Activated CD8-positive, alpha-beta T cell treated with anti-CD3 and anti-CD28 coated beads for 36 hours (primary cell): ENCODE data around the gene TGFB1. TPM values are rescaled to one million over a fixed set of nuclear protein-coding genes. Genes with fewer than 3 reads are reported as not detected.
A peak's percentile ranks its signal among the peaks of the same experiment; 100 is the strongest.

Experiments
- ATAC-seq: fragments of 200-7000 bp; cut with Tn5 transposase; one replicate; pipeline ENCODE4 v1.10.0; 2021; ENCODE audit warnings: mild to moderate bottlenecking, moderate library complexity
- CTCF ChIA-PET: fragments of 350-600 bp; sonication (Branson Sonifier 250); formaldehyde crosslinking; loops from one replicate; lab custom pipeline; 2021; ENCODE audit warnings: antibody characterized with exemption; lab: Charles Lee
- POLR2A ChIA-PET: fragments of 350-600 bp; sonication (Branson Sonifier 250); formaldehyde crosslinking; loops from one replicate; lab custom pipeline; 2021; ENCODE audit warnings: antibody characterized with exemption; lab: Charles Lee
- DNase-seq: peaks from one replicate; pipeline ENCODE4 v3.0.0-alpha.2; 2020
- H3K27ac Mint-ChIP-seq: one replicate; pipeline ENCODE4 v1.8.0; 2021; ENCODE audit warnings: mild to moderate bottlenecking, mixed read lengths
- H3K27me3 Mint-ChIP-seq: one replicate; pipeline ENCODE4 v1.8.0; 2021; ENCODE audit warnings: mixed read lengths
- H3K36me3 Mint-ChIP-seq: one replicate; pipeline ENCODE4 v1.8.0; 2021; ENCODE audit warnings: low read depth, mixed read lengths
- H3K4me1 Mint-ChIP-seq: one replicate; pipeline ENCODE4 v1.8.0; 2021; ENCODE audit warnings: low read depth, mixed read lengths
- H3K4me3 Mint-ChIP-seq: one replicate; pipeline ENCODE4 v1.8.0; 2021; ENCODE audit warnings: mild to moderate bottlenecking, moderate library complexity, mixed read lengths
- H3K9me3 Mint-ChIP-seq: one replicate; pipeline ENCODE4 v1.8.0; 2021; ENCODE audit warnings: mixed read lengths
- CTCF ChIP-seq: fragments of 200-600 bp; IDR thresholded peaks from one replicate; pipeline ENCODE4 v1.8.0; 2022; ENCODE audit warnings: antibody characterized with exemption, mild to moderate bottlenecking
- intact Hi-C: fragments of 100-400 bp; cut with micrococcal nuclease; formaldehyde crosslinking; loops from one replicate; pipeline ENCODE4 v1.10.0; 2022
- total RNA-seq, 2 experiments: library from RNA; stranded (reverse); gene quantifications; one replicate each; pipeline ENCODE4 v1.2.3, GENCODE V29; 2021

Gene TGFB1
- total RNA-seq, 2 experiments from 2014 or later = 112 to 123 TPM

DNA sequence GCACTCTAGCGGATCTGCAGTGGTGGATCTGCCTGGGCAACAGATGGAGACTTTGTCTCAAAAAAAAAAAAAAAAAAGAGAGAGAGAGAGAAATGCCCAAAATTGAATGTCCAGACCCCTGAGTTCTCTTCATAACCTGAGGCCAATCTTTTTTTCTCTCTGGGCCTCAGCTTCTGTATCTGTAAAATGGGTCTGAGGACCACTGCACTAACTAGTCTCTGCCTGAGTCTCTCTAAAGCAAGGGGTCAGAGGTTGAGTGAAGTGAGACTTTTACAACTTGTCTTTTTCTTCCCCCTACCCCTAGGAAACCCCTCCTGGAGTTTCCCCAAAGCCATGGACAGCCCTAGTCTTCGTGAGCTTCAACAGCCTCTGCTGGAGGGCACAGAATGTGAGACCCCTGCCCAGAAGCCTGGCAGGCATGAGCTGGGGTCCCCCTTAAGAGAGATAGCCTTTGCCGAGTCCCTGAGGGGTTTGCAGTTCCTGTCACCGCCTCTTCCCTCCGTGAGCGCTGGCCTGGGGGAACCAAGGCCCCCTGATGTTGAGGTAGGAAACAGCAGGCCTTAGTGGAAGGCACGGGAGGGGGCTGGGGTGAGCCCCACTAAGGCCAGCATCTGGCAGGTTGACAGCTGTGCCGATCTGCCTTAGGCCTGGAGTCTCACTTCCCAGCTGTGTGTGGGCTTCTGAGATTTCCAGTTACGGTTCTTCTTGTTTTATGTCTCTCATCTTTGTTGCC lies 24.4 kb upstream of the TGFB1 start:
- peak; percentile 59 for DNase-seq
- Mint-ChIP-seq H3K27ac (no peak overlapping the region), H3K9me3 (no peaks in the 10 kb centered on the region), H3K36me3 (peaks cover 2% of the 10 kb centered on the region), H3K27me3 (no peaks in the 10 kb centered on the region), H3K4me1 (peaks cover 22% of the 10 kb centered on the region), H3K4me3 (no peak overlapping the region)
- peak; percentile 88 for ATAC-seq
- TF ChIP-seq CTCF = peak; percentile 42
- POLR2A ChIA-PET = interaction anchor here (1.5 to 3.2 kb wide), 2 partner anchors 9 to 36 kb away, joined by 3 to 11 read pairs; no protein-coding TSS in a partner anchor
- intact Hi-C loops = no loop called here
- CTCF ChIA-PET = interaction anchor here (0.6 to 1.2 kb wide), 3 partner anchors 8 to 186 kb away, joined by 3 to 7 read pairs (median 3); no protein-coding TSS in a partner anchor

DNA sequence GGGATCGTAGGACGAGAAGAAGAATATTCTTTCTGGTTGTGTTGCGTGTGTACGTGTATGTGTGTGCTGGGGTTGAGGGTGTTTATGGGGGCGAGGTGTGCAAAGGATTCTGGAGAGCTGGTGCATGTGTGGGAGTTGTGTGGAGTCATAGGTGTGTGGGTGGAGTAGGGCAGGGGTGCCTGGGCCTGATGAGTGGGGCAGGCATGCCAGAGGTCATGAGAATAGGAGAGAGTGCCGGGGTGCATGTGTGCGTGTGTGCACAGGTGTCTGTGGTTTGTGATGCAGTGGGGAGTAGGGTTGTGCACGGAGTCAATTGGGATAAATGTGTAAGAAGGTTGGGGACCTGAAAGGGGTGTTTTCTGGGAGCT lies 23.3 kb upstream of the TGFB1 start:
- Mint-ChIP-seq H3K4me1 (peaks cover 22% of the 10 kb centered on the region), H3K36me3 (peaks cover 2% of the 10 kb centered on the region), H3K4me3 (peak overlapping the region; percentile 60), H3K27ac (peak overlapping the region; percentile 20), H3K27me3 (no peaks in the 10 kb centered on the region), H3K9me3 (no peaks in the 10 kb centered on the region)
- intact Hi-C loops = no loop called here
- CTCF ChIA-PET = interaction anchor here (1.1 kb wide), 1 partner anchor 13 kb away, joined by 4 read pairs; the partner anchor contains the start of gene B9D2
- ATAC-seq (peak; percentile 57), DNase-seq (peak; percentile 64)
- POLR2A ChIA-PET = interaction anchor here (2.1 to 3.2 kb wide), 2 partner anchors 10 to 24 kb away, joined by 6 to 11 read pairs; partner anchors contain the start of gene TGFB1
- TF ChIP-seq CTCF = no peak

GRCh38 chr19:41376241-41376997 lies 22.7 kb upstream of the TGFB1 start, which contains the start of gene TMEM91:
TSS of gene TMEM91 (plus strand) at chr19:41376533. CDS start at chr19:41378310, 1,777 bp downstream.
- ChIA-PET CTCF (interaction anchor here (1.1 kb wide), 1 partner anchor 13 kb away, joined by 4 read pairs; the partner anchor contains the start of gene B9D2), POLR2A (interaction anchor here (0.7 to 3.2 kb wide), 3 partner anchors 10 to 59 kb away, joined by 3 to 11 read pairs (median 6); partner anchors contain the start of gene TGFB1)
- intact Hi-C loops = no loop called here
- ATAC-seq (peak; percentile 28), DNase-seq (no peak)
- Mint-ChIP-seq H3K27me3 (no peaks in the 10 kb centered on the region), H3K4me3 (peak within 1 kb of the TSS; percentile 60), H3K9me3 (no peaks in the 10 kb centered on the region), H3K4me1 (peaks cover 22% of the 10 kb centered on the region), H3K36me3 (peaks cover 2% of the 10 kb centered on the region), H3K27ac (peak within 1 kb of the TSS; percentile 20)
- TF ChIP-seq CTCF = no peak

- no peak for TF ChIP-seq CTCF
- Mint-ChIP-seq H3K4me3 (no peak overlapping the region), H3K27me3 (no peaks in the 10 kb centered on the region), H3K27ac (no peak overlapping the region), H3K4me1 (peaks cover 22% of the 10 kb centered on the region), H3K36me3 (peaks cover 2% of the 10 kb centered on the region), H3K9me3 (no peaks in the 10 kb centered on the region)
- CTCF ChIA-PET = no interaction called here
- DNase-seq (no peak), ATAC-seq (no peak)
- intact Hi-C loops = no loop called here
- POLR2A ChIA-PET = no interaction called here
These were observed 20.3 kb upstream of the TGFB1 start for GRCh38 chr19:41373993-41374392.
